ENCODE results near the gene SERPINA5. TPM values are rescaled to one million over a fixed set of nuclear protein-coding genes. Genes with fewer than 3 reads are reported as not detected.
A peak's percentile ranks its signal among the peaks of the same experiment; 100 is the strongest.
"Not testable (repeated sequence)": the region's sequence is repeated elsewhere in the genome, so short reads cannot be mapped to it uniquely, and the experiment has no call there.

The SERPINA5 gene
- total RNA-seq, 1 donor = 0.36 TPM

DNA sequence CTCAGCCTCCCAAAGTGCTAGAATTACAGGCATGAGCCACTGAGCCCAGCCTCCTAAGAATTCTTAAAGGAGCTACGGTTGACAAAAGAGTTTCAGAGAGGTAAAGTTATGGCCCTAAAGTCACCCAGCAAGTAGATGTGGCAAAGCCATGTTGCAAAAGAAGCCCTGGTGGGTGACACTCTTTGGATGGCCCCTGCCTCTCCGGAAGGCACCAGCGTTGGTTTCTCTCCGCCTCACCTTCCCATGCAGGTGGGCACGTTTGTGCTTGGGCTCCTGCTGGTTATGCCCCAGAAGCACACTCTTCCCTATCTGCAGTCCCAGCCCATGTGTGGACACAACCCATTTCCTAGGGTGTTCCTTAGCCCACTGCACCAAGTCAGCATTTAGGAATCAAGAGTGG, 21.5 kb downstream of the SERPINA5 start:
- Histone ChIP-seq H3K4me2 (ENCODE audit: insufficient read depth, low read length) (no peak overlapping the region), H3K4me1 (ENCODE audit: insufficient read depth, low read length) (peaks cover 39% of the 10 kb centered on the region), H4K20me1 (ENCODE audit: insufficient read depth, low read length) (no peaks in the 10 kb centered on the region), H3K9me3 (ENCODE audit: low read depth, low read length) (no peaks in the 10 kb centered on the region), H3K27me3 (ENCODE audit: insufficient read depth, low read length) (no peaks in the 10 kb centered on the region), H3K4me3 (ENCODE audit: insufficient read depth, low read length) (no peak overlapping the region), H2AFZ (ENCODE audit: low read length) (no peak overlapping the region), H3K79me2 (ENCODE audit: insufficient read depth, low read length) (no peaks in the 10 kb centered on the region), H3K27ac (ENCODE audit: low read depth, low read length) (peak overlapping the region; percentile 86), H3K36me3 (ENCODE audit: insufficient read depth, low read length) (no peaks in the 10 kb centered on the region)
- DNase-seq (ENCODE audit: insufficient read length, low spot score, missing footprints) = no peak
- TF ChIP-seq, protein P1, sequence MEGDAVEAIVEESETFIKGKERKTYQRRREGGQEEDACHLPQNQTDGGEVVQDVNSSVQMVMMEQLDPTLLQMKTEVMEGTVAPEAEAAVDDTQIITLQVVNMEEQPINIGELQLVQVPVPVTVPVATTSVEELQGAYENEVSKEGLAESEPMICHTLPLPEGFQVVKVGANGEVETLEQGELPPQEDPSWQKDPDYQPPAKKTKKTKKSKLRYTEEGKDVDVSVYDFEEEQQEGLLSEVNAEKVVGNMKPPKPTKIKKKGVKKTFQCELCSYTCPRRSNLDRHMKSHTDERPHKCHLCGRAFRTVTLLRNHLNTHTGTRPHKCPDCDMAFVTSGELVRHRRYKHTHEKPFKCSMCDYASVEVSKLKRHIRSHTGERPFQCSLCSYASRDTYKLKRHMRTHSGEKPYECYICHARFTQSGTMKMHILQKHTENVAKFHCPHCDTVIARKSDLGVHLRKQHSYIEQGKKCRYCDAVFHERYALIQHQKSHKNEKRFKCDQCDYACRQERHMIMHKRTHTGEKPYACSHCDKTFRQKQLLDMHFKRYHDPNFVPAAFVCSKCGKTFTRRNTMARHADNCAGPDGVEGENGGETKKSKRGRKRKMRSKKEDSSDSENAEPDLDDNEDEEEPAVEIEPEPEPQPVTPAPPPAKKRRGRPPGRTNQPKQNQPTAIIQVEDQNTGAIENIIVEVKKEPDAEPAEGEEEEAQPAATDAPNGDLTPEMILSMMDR (IDR thresholded peaks at IDR 0.05; ENCODE audit: extremely low read depth, low read depth, low read length) = no peak

DNA sequence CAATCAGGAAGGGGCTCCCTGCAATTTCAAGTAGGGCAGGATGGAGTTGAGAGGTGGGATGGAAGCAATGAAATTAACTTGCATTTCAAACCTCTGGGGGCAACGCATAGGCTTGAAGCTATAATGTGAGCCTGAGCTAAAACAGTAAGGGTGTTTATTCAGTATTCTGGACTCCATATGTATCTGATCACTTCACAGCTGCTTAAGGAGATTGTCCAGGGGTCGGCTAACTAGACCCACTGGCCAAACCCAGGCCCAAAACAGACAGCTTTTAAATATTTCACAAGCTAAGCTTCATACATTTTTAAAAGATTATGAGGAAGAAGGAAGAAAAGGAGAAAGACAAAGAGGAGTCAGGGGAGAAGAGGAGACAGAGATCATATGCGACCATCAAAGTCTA, 24.1 kb downstream of the SERPINA5 start:
- no peak overlapping the region for H3K4me3 ChIP-seq (ENCODE audit: insufficient read depth, low read length)
- DNase-seq (ENCODE audit: insufficient read length, low spot score, missing footprints) = no peak
- no peaks in the 10 kb centered on the region for H3K27me3 ChIP-seq (ENCODE audit: insufficient read depth, low read length)
- no peaks in the 10 kb centered on the region for H3K79me2 ChIP-seq (ENCODE audit: insufficient read depth, low read length)
- H3K27ac ChIP-seq (ENCODE audit: low read depth, low read length) = no peak overlapping the region
- TF ChIP-seq, protein P1 (IDR thresholded peaks at IDR 0.05; ENCODE audit: extremely low read depth, low read depth, low read length) = no peak
- no peak overlapping the region for H3K4me2 ChIP-seq (ENCODE audit: insufficient read depth, low read length)
- no peaks in the 10 kb centered on the region for H3K36me3 ChIP-seq (ENCODE audit: insufficient read depth, low read length)
- H4K20me1 ChIP-seq (ENCODE audit: insufficient read depth, low read length) = no peaks in the 10 kb centered on the region
- no peaks in the 10 kb centered on the region for H3K9me3 ChIP-seq (ENCODE audit: low read depth, low read length)
- H2AFZ ChIP-seq (ENCODE audit: low read length) = no peak overlapping the region
- peaks cover 29% of the 10 kb centered on the region for H3K4me1 ChIP-seq (ENCODE audit: insufficient read depth, low read length)

DNA sequence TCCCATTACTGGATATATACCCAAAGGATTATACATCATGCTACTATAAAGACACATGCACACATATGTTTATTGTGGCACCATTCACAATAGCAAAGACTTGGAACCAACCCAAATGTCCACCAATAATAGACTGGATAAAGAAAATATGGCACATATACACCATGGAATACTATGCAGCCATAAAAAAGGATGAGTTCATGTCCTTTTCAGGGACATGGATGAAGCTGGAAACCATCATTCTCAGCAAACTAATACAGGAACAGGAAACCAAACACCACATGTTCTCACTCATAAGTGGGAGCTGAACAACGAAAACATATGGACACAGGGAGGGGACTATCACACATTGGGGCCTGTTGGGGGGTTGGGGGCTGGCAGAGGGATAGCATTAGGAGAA, 27.7 kb downstream of the SERPINA5 start:
- H3K36me3 ChIP-seq (ENCODE audit: insufficient read depth, low read length); H3K4me3 ChIP-seq (ENCODE audit: insufficient read depth, low read length); H4K20me1 ChIP-seq (ENCODE audit: insufficient read depth, low read length); H2AFZ ChIP-seq (ENCODE audit: low read length); H3K79me2 ChIP-seq (ENCODE audit: insufficient read depth, low read length); H3K27me3 ChIP-seq (ENCODE audit: insufficient read depth, low read length); H3K27ac ChIP-seq (ENCODE audit: low read depth, low read length); H3K4me2 ChIP-seq (ENCODE audit: insufficient read depth, low read length); H3K9me3 ChIP-seq (ENCODE audit: low read depth, low read length); DNase-seq (ENCODE audit: insufficient read length, low spot score, missing footprints): not testable (repeated sequence)
- peaks cover 13% of the 10 kb centered on the region for H3K4me1 ChIP-seq (ENCODE audit: insufficient read depth, low read length)

DNA sequence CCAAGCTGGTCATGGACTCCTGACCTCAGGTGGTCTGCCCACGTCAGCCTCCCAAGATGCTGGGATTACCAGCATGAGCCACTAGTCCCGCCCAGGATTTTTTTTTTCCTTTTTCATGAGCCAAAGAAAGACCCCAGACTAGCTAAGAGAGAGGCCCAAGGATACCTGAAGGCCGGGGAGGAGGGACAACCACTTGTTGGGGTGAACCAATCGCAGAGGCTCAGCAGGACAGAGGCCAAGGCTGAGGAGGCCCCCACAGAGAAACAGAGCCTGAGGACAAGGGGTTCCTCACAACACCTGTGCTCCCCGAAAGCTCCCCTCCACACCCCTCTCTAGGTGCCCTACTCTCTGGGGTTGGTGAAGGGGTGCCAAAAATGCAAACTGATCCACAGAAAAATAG, 30.0 kb downstream of the SERPINA5 start:
- TF ChIP-seq, protein P1 (IDR thresholded peaks at IDR 0.05; ENCODE audit: extremely low read depth, low read depth, low read length) = no peak
- H3K4me1 ChIP-seq (ENCODE audit: insufficient read depth, low read length) = peaks cover 13% of the 10 kb centered on the region
- H3K4me3 ChIP-seq (ENCODE audit: insufficient read depth, low read length) = no peak overlapping the region
- H3K79me2 ChIP-seq (ENCODE audit: insufficient read depth, low read length) = no peaks in the 10 kb centered on the region
- H3K36me3 ChIP-seq (ENCODE audit: insufficient read depth, low read length) = no peaks in the 10 kb centered on the region
- no peak overlapping the region for H2AFZ ChIP-seq (ENCODE audit: low read length)
- no peak for DNase-seq (ENCODE audit: insufficient read length, low spot score, missing footprints)
- H3K27me3 ChIP-seq (ENCODE audit: insufficient read depth, low read length) = no peaks in the 10 kb centered on the region
- no peaks in the 10 kb centered on the region for H4K20me1 ChIP-seq (ENCODE audit: insufficient read depth, low read length)
- peak overlapping the region; percentile 79 for H3K27ac ChIP-seq (ENCODE audit: low read depth, low read length)
- no peaks in the 10 kb centered on the region for H3K9me3 ChIP-seq (ENCODE audit: low read depth, low read length)
- H3K4me2 ChIP-seq (ENCODE audit: insufficient read depth, low read length) = no peak overlapping the region
